HepG2 (cell line): Measurements from ENCODE around the gene GNG4. TPM values are rescaled to one million over a fixed set of nuclear protein-coding genes. Genes with fewer than 3 reads are reported as not detected.
A peak's percentile ranks its signal among the peaks of the same experiment; 100 is the strongest.

ENCODE experiments used
- ATAC-seq: fragments of 200-7000 bp; cut with Tn5 transposase; 3 replicates; pipeline ENCODE4 v1.9.1; 2020; ENCODE audit warnings: mild to moderate bottlenecking, moderate library complexity
- BruUV-seq: library from RNA; stranded (reverse); fragments of 400-500 nt; replicated peaks from 2 replicates; lab custom pipeline; 2021; lab: Mats Ljungman, UMichigan
- CTCF ChIA-PET: fragments of 300-600 bp; formaldehyde crosslinking; extraction: SDS; loops from one replicate; lab custom pipeline; 2021; ENCODE audit warnings: low total read pairs, inconsistent platforms, low intra/inter-chr PET ratio; lab: Yijun Ruan, JAX
- POLR2A ChIA-PET: fragments of 350-600 bp; sonication (Branson Sonifier 250); formaldehyde crosslinking; loops from one replicate; lab custom pipeline; 2020; ENCODE audit warnings: antibody characterized with exemption, inconsistent platforms; lab: Yijun Ruan, JAX
- DNase-seq: peaks from one replicate; pipeline ENCODE4 v3.0.0-alpha.2; 2015; ENCODE audit warnings: low spot score
- FAIRE-seq: peaks from 3 replicates; lab custom pipeline; 2011; peaks lifted over from hg19 to GRCh38; lab: Jason Lieb, UNC
- H2AFZ ChIP-seq: one replicate; pipeline ENCODE4 v1.6.1; 2011; ENCODE audit warnings: low read length, inconsistent platforms
- H3K27ac ChIP-seq: fragments of 300-600 bp; 3 replicates; pipeline ENCODE4 v1.8.0; 2011; ENCODE audit warnings: mixed run types, mild to moderate bottlenecking, mixed read lengths, low read length, inconsistent platforms; ENCODE audit not compliant: insufficient read depth; ENCODE audit errors: extremely low read length
- H3K27me3 ChIP-seq, 2 experiments: fragments of 200-600 bp in 1 of 2; 2 replicates in 1 of 2; 3 replicates in 1 of 2; pipeline versions ENCODE4 v1.6.0 to v1.8.0; 2011; ENCODE audit warnings: low read length in 2 of 2, mild to moderate bottlenecking in 2 of 2, moderate library complexity in 2 of 2, inconsistent platforms in 1 of 2; ENCODE audit not compliant: insufficient read depth in 2 of 2, control insufficient read depth in 1 of 2
- H3K36me3 ChIP-seq, 2 experiments: fragments of 200-600 bp in 1 of 2; replicated peaks in 1 of 2; 2 replicates in 1 of 2; 3 replicates in 1 of 2; pipeline versions ENCODE4 v1.5.1 to v1.8.0; 2011; ENCODE audit warnings: low read length in 2 of 2, inconsistent platforms in 1 of 2; ENCODE audit not compliant: insufficient read depth in 2 of 2, control insufficient read depth in 1 of 2
- H3K4me1 ChIP-seq: 2 replicates; pipeline ENCODE4 v1.5.1; 2012; ENCODE audit warnings: low read length, inconsistent platforms; ENCODE audit not compliant: insufficient read depth
- H3K4me2 ChIP-seq: 2 replicates; pipeline ENCODE4 v1.6.0; 2011; ENCODE audit warnings: low read depth, low read length, inconsistent platforms
- H3K4me3 ChIP-seq, 3 experiments: fragments of 200-600 bp in 1 of 3; sonication (generic), shearing (Covaris generic) in 1 of 3; replicated peaks in 1 of 3; 2 replicates each; pipeline ENCODE4 v1.5.1; 2011 to 2016; ENCODE audit warnings: low read length in 3 of 3, inconsistent platforms in 2 of 3, low read depth in 2 of 3, mild to moderate bottlenecking in 2 of 3, control low read depth in 1 of 3, mixed read lengths in 1 of 3; ENCODE audit not compliant: insufficient read depth in 1 of 3
- H3K79me2 ChIP-seq: one replicate; pipeline ENCODE4 v1.6.1; 2011; ENCODE audit warnings: low read length, inconsistent platforms; ENCODE audit not compliant: insufficient read depth
- H3K9ac ChIP-seq: 2 replicates; pipeline ENCODE4 v1.6.0; 2011; ENCODE audit warnings: mild to moderate bottlenecking, low read depth, low read length, inconsistent platforms; ENCODE audit not compliant: insufficient read depth
- H3K9me3 ChIP-seq: 2 replicates; pipeline ENCODE4 v1.5.1; 2012; ENCODE audit warnings: mild to moderate bottlenecking, low read length
- H4K20me1 ChIP-seq: 2 replicates; pipeline ENCODE4 v1.6.0; 2011; ENCODE audit warnings: inconsistent platforms, mild to moderate bottlenecking, low read length, moderate library complexity; ENCODE audit not compliant: insufficient read depth
- RAD21 ChIP-seq: fragments of 450-650 bp; formaldehyde crosslinking; IDR thresholded peaks from 2 replicates; pipeline ENCODE4 v1.5.0; 2020; ENCODE audit warnings: mild to moderate bottlenecking
- SMC3 ChIP-seq: IDR thresholded peaks from 2 replicates; pipeline ENCODE4 v1.6.1; 2011; ENCODE audit warnings: low read length, improper control_type of control experiment
- STAG1 ChIP-seq: sonication (generic); formaldehyde crosslinking; IDR thresholded peaks from 2 replicates; pipeline ENCODE4 v1.4.0; 2020; ENCODE audit warnings: missing genetic modification reagents
- WGBS: methylation state at CpG from one replicate; pipeline ENCODE4 v1.1.6; 2017; ENCODE audit warnings: low lambda C conversion rate; 5-methylcytosine and 5-hydroxymethylcytosine counted together
- in situ Hi-C: cut with HindIII; loops from 2 replicates; pipeline ENCODE4 v1.10.0; 2017; ENCODE audit warnings: low pct_unique_long_range_greater_than_20kb; ENCODE audit not compliant: extremely low pct_ligation_motif_present
- intact Hi-C: fragments of 100-400 bp; cut with micrococcal nuclease; formaldehyde crosslinking; loops from one replicate; pipeline ENCODE4 v1.10.0; 2022; ENCODE audit not compliant: unreplicated experiment
- polyA plus RNA-seq, 8 experiments: library from polyadenylated mRNA; depleted of rRNA in 3 of 8; stranded (reverse) in 7 of 8; unstranded in 1 of 8; fragments of >200 nt; fragmentation: Illumina TruSeq in 4 of 8; extraction: Trizol in 4 of 8; gene quantifications; 2 replicates each; pipeline versions ENCODE4 v1.2.1 to v1.2.3, GENCODE V29; 2011 to 2016; ENCODE audit warnings: low read depth in 4 of 8, missing spikeins in 1 of 8, mixed read lengths in 1 of 8; ENCODE audit not compliant: insufficient read depth in 1 of 8
- total RNA-seq, 5 experiments: library from RNA; depleted of rRNA; stranded (reverse); fragments of >200 nt; fragmentation: Illumina TruSeq; extraction: Trizol; gene quantifications; 2 replicates each; pipeline ENCODE4 v1.2.3, GENCODE V29; 2016; ENCODE audit warnings: low read depth in 1 of 5
- TF ChIP-seq, protein P1 (sequence below): sonication (generic); formaldehyde crosslinking; IDR thresholded peaks from 2 replicates; pipeline ENCODE4 v1.5.0; 2020; ENCODE audit warnings: mild to moderate bottlenecking, missing genetic modification reagents, moderate library complexity
- TF ChIP-seq, protein P2 (sequence below): sonication (generic); formaldehyde crosslinking; conservative IDR thresholded peaks from 2 replicates; pipeline ENCODE4 v1.4.0; 2020; ENCODE audit warnings: missing genetic modification reagents

Gene GNG4
- total and polyA plus RNA-seq, 2 of the 13 experiments (the other 11 are each of a cell fraction or from before 2014, with no cell fraction given), result 27.1 to 69.5 TPM

DNA sequence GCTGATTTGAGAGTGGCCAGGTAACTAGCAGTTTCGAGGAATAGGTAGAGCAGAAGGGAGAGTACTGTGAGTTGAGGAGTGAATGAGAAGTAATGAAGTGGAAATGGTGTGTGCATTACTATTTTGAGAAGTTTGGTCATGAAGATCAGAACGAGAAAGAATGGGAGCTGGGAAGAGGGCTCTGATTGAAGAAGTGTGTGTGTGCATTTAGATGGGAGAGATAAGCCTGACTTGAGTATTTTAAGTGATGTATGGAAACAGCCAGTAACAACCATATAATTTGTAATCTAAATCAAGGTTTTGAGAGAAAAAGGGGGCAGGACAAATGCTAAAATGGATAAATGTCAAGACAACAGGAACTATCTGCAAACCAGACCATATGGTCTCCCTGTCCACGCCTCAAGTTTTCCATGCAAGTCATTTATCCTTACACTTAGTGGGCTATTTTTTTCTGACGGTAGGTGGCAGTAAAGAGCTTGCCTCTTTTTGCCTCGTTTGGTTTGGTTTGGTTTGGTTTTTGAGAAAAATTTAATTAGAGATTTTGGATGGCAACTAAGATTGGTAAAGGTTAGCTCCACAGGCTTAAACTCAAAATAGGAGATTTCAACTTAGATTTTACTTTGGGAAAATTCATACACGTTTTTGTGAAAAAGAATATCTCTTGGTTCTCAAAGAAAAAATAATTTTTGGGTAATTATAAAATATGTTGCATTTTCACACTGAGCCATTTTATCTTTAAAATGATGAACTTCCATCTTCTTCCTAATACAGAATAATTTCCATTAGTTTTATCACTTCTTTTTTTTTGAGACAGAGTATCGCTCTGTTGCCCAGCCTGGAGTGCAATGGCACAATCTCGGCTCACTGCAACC lies 135.9 kb downstream of the GNG4 start:
- no TSS peak for BruUV-seq
- H3K9me3 ChIP-seq, result no peaks in the 10 kb centered on the region
- in situ Hi-C loops, result loop anchor here (10.0 kb wide), 2 partner anchors 221 to 271 kb away; no protein-coding TSS in a partner anchor
- no peak overlapping the region for H2AFZ ChIP-seq
- H3K27me3 ChIP-seq, result no peaks in the 10 kb centered on the region
- ATAC-seq, result peak; percentile 72; the same call in 2 of the 3 replicates
- no peaks in the 10 kb centered on the region; the same call in 1 of the 2 replicates for H3K4me1 ChIP-seq
- WGBS, result 33% methylated on average over 8 of the region's 8 CpGs
- H3K4me2 ChIP-seq, result no peak overlapping the region
- CTCF ChIA-PET, result interaction anchor here (0.6 to 3.1 kb wide), 3 partner anchors 218 to 269 kb away, joined by 3 to 19 read pairs (median 12); no protein-coding TSS in a partner anchor
- DNase-seq, result peak; percentile 69
- FAIRE-seq, result peak; percentile 67
- H3K79me2 ChIP-seq, result no peaks in the 10 kb centered on the region
- H3K9ac ChIP-seq, result no peak overlapping the region
- no peak overlapping the region for H3K4me3 ChIP-seq
- peak; percentile 46 for TF ChIP-seq RAD21
- peak; percentile 69 for TF ChIP-seq SMC3
- TF ChIP-seq, protein P1, sequence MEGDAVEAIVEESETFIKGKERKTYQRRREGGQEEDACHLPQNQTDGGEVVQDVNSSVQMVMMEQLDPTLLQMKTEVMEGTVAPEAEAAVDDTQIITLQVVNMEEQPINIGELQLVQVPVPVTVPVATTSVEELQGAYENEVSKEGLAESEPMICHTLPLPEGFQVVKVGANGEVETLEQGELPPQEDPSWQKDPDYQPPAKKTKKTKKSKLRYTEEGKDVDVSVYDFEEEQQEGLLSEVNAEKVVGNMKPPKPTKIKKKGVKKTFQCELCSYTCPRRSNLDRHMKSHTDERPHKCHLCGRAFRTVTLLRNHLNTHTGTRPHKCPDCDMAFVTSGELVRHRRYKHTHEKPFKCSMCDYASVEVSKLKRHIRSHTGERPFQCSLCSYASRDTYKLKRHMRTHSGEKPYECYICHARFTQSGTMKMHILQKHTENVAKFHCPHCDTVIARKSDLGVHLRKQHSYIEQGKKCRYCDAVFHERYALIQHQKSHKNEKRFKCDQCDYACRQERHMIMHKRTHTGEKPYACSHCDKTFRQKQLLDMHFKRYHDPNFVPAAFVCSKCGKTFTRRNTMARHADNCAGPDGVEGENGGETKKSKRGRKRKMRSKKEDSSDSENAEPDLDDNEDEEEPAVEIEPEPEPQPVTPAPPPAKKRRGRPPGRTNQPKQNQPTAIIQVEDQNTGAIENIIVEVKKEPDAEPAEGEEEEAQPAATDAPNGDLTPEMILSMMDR (CRISPR knock-in tag), result peak; percentile 80
- TF ChIP-seq, protein P2, sequence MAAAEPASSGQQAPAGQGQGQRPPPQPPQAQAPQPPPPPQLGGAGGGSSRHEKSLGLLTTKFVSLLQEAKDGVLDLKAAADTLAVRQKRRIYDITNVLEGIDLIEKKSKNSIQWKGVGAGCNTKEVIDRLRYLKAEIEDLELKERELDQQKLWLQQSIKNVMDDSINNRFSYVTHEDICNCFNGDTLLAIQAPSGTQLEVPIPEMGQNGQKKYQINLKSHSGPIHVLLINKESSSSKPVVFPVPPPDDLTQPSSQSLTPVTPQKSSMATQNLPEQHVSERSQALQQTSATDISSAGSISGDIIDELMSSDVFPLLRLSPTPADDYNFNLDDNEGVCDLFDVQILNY (CRISPR knock-in tag), result no peak
- peak; percentile 85 for TF ChIP-seq STAG1 (CRISPR knock-in tag)
- H4K20me1 ChIP-seq, result no peaks in the 10 kb centered on the region
- intact Hi-C loops, result loop anchor here (1.0 to 5.0 kb wide), 3 partner anchors 217 to 329 kb away; no protein-coding TSS in a partner anchor
- H3K36me3 ChIP-seq, result no peaks in the 10 kb centered on the region
- no peak overlapping the region for H3K27ac ChIP-seq
- POLR2A ChIA-PET, result no interaction called here
